H9 (cell line): Measurements from ENCODE around the gene RDH14. TPM values are rescaled to one million over a fixed set of nuclear protein-coding genes. Genes with fewer than 3 reads are reported as not detected.

Source experiments
- DNase-seq: peaks from one replicate; pipeline ENCODE4 v3.0.0-alpha.2; 2017
- H2AFZ ChIP-seq: one replicate; pipeline ENCODE4 v1.6.1; 2013; ENCODE audit warnings: mild to moderate bottlenecking, low read length, control low read depth, moderate library complexity
- H2AK5ac ChIP-seq: 2 replicates; pipeline ENCODE4 v1.6.1; 2013; ENCODE audit warnings: low read length, control low read depth, mixed read lengths; ENCODE audit not compliant: insufficient read length
- H2BK120ac ChIP-seq: one replicate; pipeline ENCODE4 v1.6.1; 2013; ENCODE audit warnings: low read depth, mild to moderate bottlenecking, low read length, control low read depth, inconsistent platforms; ENCODE audit not compliant: poor library complexity, severe bottlenecking
- H2BK12ac ChIP-seq: 2 replicates; pipeline ENCODE4 v1.6.1; 2013; ENCODE audit warnings: low read length, control low read depth, mixed read lengths, low read depth; ENCODE audit not compliant: insufficient read length
- H2BK15ac ChIP-seq: 2 replicates; pipeline ENCODE4 v1.6.1; 2013; ENCODE audit warnings: low read depth, low read length, control low read depth
- H2BK20ac ChIP-seq: one replicate; pipeline ENCODE4 v1.6.1; 2013; ENCODE audit warnings: low read depth, mild to moderate bottlenecking, low read length, control low read depth, inconsistent platforms; ENCODE audit not compliant: poor library complexity, severe bottlenecking
- H2BK5ac ChIP-seq: 2 replicates; pipeline ENCODE4 v1.6.1; 2013; ENCODE audit warnings: low read length, control low read depth, mixed read lengths; ENCODE audit not compliant: insufficient read length
- H3K14ac ChIP-seq: 2 replicates; pipeline ENCODE4 v1.6.1; 2013; ENCODE audit warnings: low read length, control low read depth; ENCODE audit not compliant: insufficient read depth
- H3K18ac ChIP-seq: 2 replicates; pipeline ENCODE4 v1.6.1; 2013; ENCODE audit warnings: low read depth, mild to moderate bottlenecking, mixed read lengths, low read length, control low read depth; ENCODE audit not compliant: insufficient read length
- H3K23ac ChIP-seq: 2 replicates; pipeline ENCODE4 v1.6.1; 2013; ENCODE audit warnings: low read length, control low read depth, mixed read lengths, low read depth; ENCODE audit not compliant: insufficient read length
- H3K23me2 ChIP-seq: 2 replicates; pipeline ENCODE4 v1.6.1; 2013; ENCODE audit warnings: low read depth, mild to moderate bottlenecking, mixed read lengths, low read length, control low read depth; ENCODE audit not compliant: insufficient read length, poor library complexity, severe bottlenecking
- H3K27ac ChIP-seq: 2 replicates; pipeline ENCODE4 v1.5.1; 2013; ENCODE audit warnings: low read length, control low read depth, mixed read lengths, low read depth; ENCODE audit not compliant: insufficient read length
- H3K27me3 ChIP-seq: 2 replicates; pipeline ENCODE4 v1.6.1; 2013; ENCODE audit warnings: low read length, control low read depth, inconsistent platforms; ENCODE audit not compliant: insufficient read depth
- H3K4ac ChIP-seq: 2 replicates; pipeline ENCODE4 v1.6.1; 2013; ENCODE audit warnings: low read depth, mild to moderate bottlenecking, control low read depth, inconsistent platforms, low read length, moderate library complexity
- H3K4me1 ChIP-seq: 2 replicates; pipeline ENCODE4 v1.6.1; 2013; ENCODE audit warnings: low read length, control low read depth, inconsistent platforms; ENCODE audit not compliant: insufficient read depth
- H3K4me2 ChIP-seq: 2 replicates; pipeline ENCODE4 v1.6.1; 2013; ENCODE audit warnings: low read length, control low read depth, mixed read lengths; ENCODE audit not compliant: insufficient read length, insufficient read depth
- H3K56ac ChIP-seq: 2 replicates; pipeline ENCODE4 v1.6.1; 2013; ENCODE audit warnings: low read depth, mild to moderate bottlenecking, mixed read lengths, low read length, control low read depth; ENCODE audit not compliant: insufficient read length
- H3K79me1 ChIP-seq: 2 replicates; pipeline ENCODE4 v1.6.1; 2013; ENCODE audit warnings: low read depth, mild to moderate bottlenecking, moderate library complexity, low read length, control low read depth, inconsistent platforms; ENCODE audit not compliant: insufficient read depth, poor library complexity, severe bottlenecking
- H3K79me2 ChIP-seq: 2 replicates; pipeline ENCODE4 v1.6.1; 2013; ENCODE audit warnings: low read length, control low read depth, inconsistent platforms; ENCODE audit not compliant: insufficient read depth
- H3K9ac ChIP-seq: 2 replicates; pipeline ENCODE4 v1.6.1; 2013; ENCODE audit warnings: low read length, control low read depth, mixed read lengths; ENCODE audit not compliant: insufficient read length; ENCODE audit errors: extremely low read depth
- H3K9me3 ChIP-seq: one replicate; pipeline ENCODE4 v1.6.1; 2013; ENCODE audit warnings: low read depth, low read length, inconsistent platforms; ENCODE audit not compliant: control insufficient read depth
- H3T11ph ChIP-seq: one replicate; pipeline ENCODE4 v1.6.1; 2013; ENCODE audit warnings: mild to moderate bottlenecking, low read length, control low read depth, inconsistent platforms
- H4K20me1 ChIP-seq: one replicate; pipeline ENCODE4 v1.6.1; 2013; ENCODE audit not compliant: control insufficient read depth, insufficient read length, insufficient read depth
- H4K5ac ChIP-seq: 2 replicates; pipeline ENCODE4 v1.6.1; 2013; ENCODE audit warnings: low read depth, mild to moderate bottlenecking, mixed read lengths, low read length, control low read depth; ENCODE audit not compliant: insufficient read length
- H4K8ac ChIP-seq: replicated peaks from 2 replicates; pipeline ENCODE4 v1.6.1; 2013; ENCODE audit warnings: low read length, control low read depth, mixed read lengths, low read depth; ENCODE audit not compliant: insufficient read length
- H4K91ac ChIP-seq: 2 replicates; pipeline ENCODE4 v1.6.1; 2013; ENCODE audit warnings: low read depth, mild to moderate bottlenecking, moderate library complexity, mixed read lengths, low read length, control low read depth; ENCODE audit not compliant: insufficient read length
- H3K27ac Mint-ChIP-seq, 3 experiments: 2 replicates in 2 of 3; 3 replicates in 1 of 3; pipeline ENCODE4 v1.8.0; 2020 to 2021; ENCODE audit warnings: mixed read lengths in 3 of 3, mild to moderate bottlenecking in 1 of 3, moderate library complexity in 1 of 3
- H3K27me3 Mint-ChIP-seq: 2 replicates; pipeline ENCODE4 v1.8.0; 2021; ENCODE audit warnings: low read depth, mild to moderate bottlenecking, moderate library complexity, mixed read lengths
- H3K36me3 Mint-ChIP-seq, 3 experiments: 2 replicates in 2 of 3; 3 replicates in 1 of 3; pipeline ENCODE4 v1.8.0; 2020 to 2021; ENCODE audit warnings: low read depth in 3 of 3, mixed read lengths in 3 of 3; ENCODE audit not compliant: insufficient read depth in 1 of 3
- H3K4me1 Mint-ChIP-seq, 2 experiments: 2 replicates each; pipeline ENCODE4 v1.8.0; 2020; ENCODE audit warnings: mixed read lengths in 2 of 2
- H3K4me3 Mint-ChIP-seq, 2 experiments: 2 replicates in 1 of 2; 3 replicates in 1 of 2; pipeline ENCODE4 v1.8.0; 2020 to 2021; ENCODE audit warnings: mild to moderate bottlenecking in 2 of 2, mixed read lengths in 2 of 2, moderate library complexity in 1 of 2
- H3K9me3 Mint-ChIP-seq, 2 experiments: 2 replicates in 1 of 2; 3 replicates in 1 of 2; pipeline ENCODE4 v1.8.0; 2020; ENCODE audit warnings: mild to moderate bottlenecking in 2 of 2, mixed read lengths in 2 of 2, moderate library complexity in 1 of 2
- WGBS: extraction: QIAGEN DNeasy Blood & Tissue Kit; methylation state at CpG from one replicate; pipeline ENCODE4 v1.1.7; 2013; ENCODE audit warnings: missing lambda C conversion rate, low lambda C conversion rate, mixed read lengths; ENCODE audit not compliant: insufficient read length; ENCODE audit errors: extremely low coverage; 5-methylcytosine and 5-hydroxymethylcytosine counted together
- total RNA-seq: library from RNA; stranded (reverse); gene quantifications from 2 replicates; pipeline ENCODE4 v1.2.1, GENCODE V29; 2021
- TF ChIP-seq, protein P1 (sequence below): fragments of 200-600 bp; sonication (generic); conservative IDR thresholded peaks from 3 replicates; pipeline ENCODE4 v1.8.0; 2021; ENCODE audit warnings: antibody characterized with exemption, mild to moderate bottlenecking

Gene RDH14
- total RNA-seq, 1 experiment from 2014 or later, result 25.5 TPM

- H3K9me3 ChIP-seq, result no peaks in the 10 kb centered on the region
- no peaks in the 10 kb centered on the region for H3K79me1 ChIP-seq
- H3K79me2 ChIP-seq, result no peaks in the 10 kb centered on the region
- H2BK120ac ChIP-seq, result no peak overlapping the region
- no peak overlapping the region for H4K5ac ChIP-seq
- DNase-seq, result no peak
- no peak overlapping the region for H4K8ac ChIP-seq
- H3T11ph ChIP-seq, result no peak overlapping the region
- H3K23me2 ChIP-seq, result no peaks in the 10 kb centered on the region
- H2BK20ac ChIP-seq, result no peak overlapping the region
- no peak overlapping the region for H3K18ac ChIP-seq
- H3K9ac ChIP-seq, result no peak overlapping the region
- no peak overlapping the region for H2AFZ ChIP-seq
- Mint-ChIP-seq H3K4me1 (peaks cover 9 to 14% of the 10 kb centered on the region in 2 experiments), H3K27ac (no peak overlapping the region), H3K36me3 (peaks cover 0 to under 1% (median 0%) of the 10 kb centered on the region in 3 experiments; a peak in 1 of 7 replicates), H3K9me3 (no peaks in the 10 kb centered on the region), H3K4me3 (no peak overlapping the region), H3K27me3 (no peaks in the 10 kb centered on the region)
- no peak overlapping the region for H4K91ac ChIP-seq
- H2BK12ac ChIP-seq, result no peak overlapping the region
- TF ChIP-seq, protein P1, sequence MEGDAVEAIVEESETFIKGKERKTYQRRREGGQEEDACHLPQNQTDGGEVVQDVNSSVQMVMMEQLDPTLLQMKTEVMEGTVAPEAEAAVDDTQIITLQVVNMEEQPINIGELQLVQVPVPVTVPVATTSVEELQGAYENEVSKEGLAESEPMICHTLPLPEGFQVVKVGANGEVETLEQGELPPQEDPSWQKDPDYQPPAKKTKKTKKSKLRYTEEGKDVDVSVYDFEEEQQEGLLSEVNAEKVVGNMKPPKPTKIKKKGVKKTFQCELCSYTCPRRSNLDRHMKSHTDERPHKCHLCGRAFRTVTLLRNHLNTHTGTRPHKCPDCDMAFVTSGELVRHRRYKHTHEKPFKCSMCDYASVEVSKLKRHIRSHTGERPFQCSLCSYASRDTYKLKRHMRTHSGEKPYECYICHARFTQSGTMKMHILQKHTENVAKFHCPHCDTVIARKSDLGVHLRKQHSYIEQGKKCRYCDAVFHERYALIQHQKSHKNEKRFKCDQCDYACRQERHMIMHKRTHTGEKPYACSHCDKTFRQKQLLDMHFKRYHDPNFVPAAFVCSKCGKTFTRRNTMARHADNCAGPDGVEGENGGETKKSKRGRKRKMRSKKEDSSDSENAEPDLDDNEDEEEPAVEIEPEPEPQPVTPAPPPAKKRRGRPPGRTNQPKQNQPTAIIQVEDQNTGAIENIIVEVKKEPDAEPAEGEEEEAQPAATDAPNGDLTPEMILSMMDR, result no peak
- no peak overlapping the region for H3K4me2 ChIP-seq
- H2BK15ac ChIP-seq, result no peak overlapping the region
- H3K23ac ChIP-seq, result no peak overlapping the region
- H3K14ac ChIP-seq, result no peak overlapping the region
- H3K27me3 ChIP-seq, result no peaks in the 10 kb centered on the region
- WGBS, result no CpG with 5 or more reads among the region's 1 CpG
- no peak overlapping the region for H3K4ac ChIP-seq
- H3K56ac ChIP-seq, result no peak overlapping the region
- no peak overlapping the region for H3K27ac ChIP-seq
- H4K20me1 ChIP-seq, result no peaks in the 10 kb centered on the region
- H3K4me1 ChIP-seq, result peaks cover 3% of the 10 kb centered on the region; the same call in 1 of the 2 replicates
- no peak overlapping the region for H2AK5ac ChIP-seq
- H2BK5ac ChIP-seq, result no peak overlapping the region
These were observed 11.8 kb downstream of the RDH14 start for GRCh38 chr2:18548621-18549020.
